Activated CD4-positive, alpha-beta T cell treated with anti-CD3 and anti-CD28 coated beads, Interleukin-10, Interleukin-2, amounts not matched to agents 100 ng/mL and 50 ng/mL, durations not matched to agents 16 hours and 8 hours (primary cell): ENCODE measurements around the gene RNF175.

Source experiments
- DNase-seq: peaks from one replicate; pipeline ENCODE4 v3.0.0-alpha.2; 2020

RNF175 gene

DNA sequence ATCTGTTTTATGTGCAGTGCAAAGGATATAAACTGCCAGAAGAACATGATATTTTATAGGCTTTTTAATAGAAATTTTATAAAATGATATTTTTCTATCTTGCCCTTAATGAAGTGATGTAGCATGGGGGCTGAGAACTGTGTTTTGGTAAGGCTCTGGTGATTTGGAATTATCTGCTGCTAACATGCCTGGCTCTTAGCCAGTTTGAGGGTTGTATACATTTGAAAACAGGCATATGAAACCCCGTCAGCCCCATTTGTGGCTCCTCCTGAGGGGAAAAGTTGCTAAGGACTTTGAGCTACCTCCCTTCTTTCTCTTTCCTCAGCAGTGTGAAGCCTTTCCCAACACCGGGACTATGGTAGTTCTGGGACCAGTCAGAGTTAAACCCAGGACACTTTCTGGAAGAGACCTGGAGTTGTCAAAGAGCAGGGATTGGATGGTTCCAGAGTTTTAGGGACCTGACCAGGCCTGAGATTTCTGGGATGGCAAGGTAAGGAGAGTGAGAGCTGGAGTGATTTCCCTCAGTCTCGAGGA, 24.4 kb upstream of the RNF175 start:
- DNase-seq, result no peak

- no peak for DNase-seq
Measured at GRCh38 chr4:153782581-153782980, 22.8 kb upstream of the RNF175 start.

DNA sequence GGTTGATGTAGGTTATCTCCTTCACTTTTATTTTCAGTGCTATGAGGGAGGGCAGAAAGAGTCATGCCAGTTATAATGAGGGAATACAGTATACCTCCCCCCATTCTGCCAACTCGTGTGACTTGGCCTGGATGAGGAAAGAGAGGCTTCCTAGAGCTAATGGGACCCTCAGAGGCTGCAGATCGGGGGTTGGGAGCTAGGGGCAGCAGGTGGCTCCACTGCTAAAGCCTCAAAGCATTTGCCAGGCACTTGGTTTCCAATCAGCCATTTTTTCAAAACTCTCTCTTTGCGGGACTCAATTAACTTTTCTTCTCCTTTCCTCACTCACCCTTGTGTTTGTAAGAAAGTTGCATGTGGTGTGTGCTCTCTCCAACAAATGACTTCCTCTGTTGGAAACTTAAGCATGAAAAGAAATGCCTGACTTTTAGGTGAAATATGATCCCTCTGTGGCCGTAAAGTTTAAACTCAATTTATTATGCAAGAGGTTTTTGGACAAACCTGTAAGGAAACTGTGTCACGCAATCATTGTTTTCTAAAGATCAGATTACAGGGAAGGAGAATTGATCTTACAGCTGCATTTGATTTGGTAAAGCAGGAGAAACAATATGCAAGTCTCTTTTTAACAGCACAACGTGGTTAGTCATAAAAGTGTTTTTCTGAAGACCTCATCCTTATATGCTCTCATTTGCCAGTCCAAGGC, 22.0 kb upstream of the RNF175 start:
- DNase-seq, result no peak

- no peak for DNase-seq
Measured at GRCh38 chr4:153781280-153781679, 21.5 kb upstream of the RNF175 start.

GRCh38 chr4:153780876-153781275, 21.1 kb upstream of the RNF175 start:
- no peak for DNase-seq

DNA sequence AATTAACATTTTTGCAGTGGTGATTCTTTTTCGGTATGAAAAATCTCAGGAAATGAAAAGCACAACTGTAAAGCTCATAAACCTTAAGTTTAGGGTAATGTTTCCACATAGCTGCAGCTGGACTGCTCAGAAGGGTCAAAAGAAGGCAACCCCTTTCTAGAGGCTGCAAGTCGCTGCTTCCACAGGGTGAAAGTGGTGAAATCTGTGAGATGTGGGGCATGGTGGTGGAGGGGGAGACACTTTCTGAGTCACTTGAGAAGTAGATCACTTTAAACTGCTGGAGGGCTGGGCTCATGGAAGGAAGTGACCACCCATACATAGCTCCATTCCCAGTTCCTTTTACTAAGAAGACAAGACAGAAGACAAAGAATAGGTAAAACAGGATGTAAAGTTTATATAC, 20.4 kb upstream of the RNF175 start:
- DNase-seq, result no peak

DNA sequence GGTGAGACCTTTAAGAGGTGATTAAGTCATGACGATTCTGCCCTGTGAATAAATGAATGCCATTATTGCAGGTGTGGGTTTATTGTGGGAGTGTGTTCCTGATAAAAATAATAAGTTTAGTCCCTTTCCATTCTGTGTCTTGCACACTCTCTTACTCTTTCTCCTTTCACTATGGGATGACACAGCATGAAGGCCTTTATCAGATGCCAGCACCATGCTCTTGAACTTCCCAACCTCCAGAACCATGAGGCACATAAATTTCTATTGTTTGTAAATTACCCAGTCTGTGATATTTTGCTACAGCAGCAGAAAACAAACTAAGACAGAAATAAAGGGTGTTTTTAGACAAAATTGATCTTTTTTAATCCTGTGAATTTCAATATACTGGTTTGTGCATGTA, 18.6 kb upstream of the RNF175 start:
- DNase-seq, result no peak

DNA sequence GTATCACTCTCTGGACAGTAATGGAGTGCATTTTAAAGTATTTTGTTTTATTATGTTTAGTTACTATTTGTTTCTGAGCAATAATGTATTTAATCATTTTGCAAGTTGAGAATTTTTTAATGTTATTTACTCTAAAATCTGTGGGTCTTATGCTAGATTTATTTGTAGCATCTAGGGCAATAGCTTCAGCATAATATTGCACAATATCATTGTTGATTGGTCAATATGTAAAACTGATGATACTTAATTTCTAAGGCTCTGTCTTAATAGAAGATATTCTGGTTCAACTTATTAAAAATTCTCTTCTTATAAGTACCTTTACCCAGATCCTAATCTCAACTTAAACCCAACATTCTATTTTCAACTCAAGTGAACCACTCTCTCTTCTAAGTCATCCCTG, 17.6 kb upstream of the RNF175 start:
- no peak for DNase-seq

- DNase-seq, result no peak
Measured at GRCh38 chr4:153776601-153777000, 16.8 kb upstream of the RNF175 start.

DNA sequence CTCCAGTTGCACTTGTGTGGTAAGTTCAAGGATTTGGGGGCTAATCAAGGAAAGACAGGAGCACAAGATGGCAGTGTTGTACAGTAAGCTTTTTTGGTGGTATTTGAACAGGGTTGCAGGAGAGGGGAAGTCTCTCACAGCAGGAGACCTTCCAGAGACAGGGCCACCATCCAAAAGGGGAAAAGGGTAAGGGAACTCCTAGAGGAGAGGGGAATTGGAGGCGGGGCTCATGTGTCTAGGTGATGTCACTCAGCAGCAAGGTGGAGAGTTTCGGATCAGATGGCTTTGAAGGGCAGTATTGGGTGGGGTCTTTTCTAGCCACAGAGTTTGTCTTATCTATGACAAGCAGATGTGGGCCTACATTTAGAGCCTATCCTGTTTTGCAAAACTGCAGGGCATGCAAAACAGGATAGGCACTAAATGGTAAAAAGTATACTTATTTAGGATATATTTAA, 13.4 kb upstream of the RNF175 start:
- no peak for DNase-seq

DNA sequence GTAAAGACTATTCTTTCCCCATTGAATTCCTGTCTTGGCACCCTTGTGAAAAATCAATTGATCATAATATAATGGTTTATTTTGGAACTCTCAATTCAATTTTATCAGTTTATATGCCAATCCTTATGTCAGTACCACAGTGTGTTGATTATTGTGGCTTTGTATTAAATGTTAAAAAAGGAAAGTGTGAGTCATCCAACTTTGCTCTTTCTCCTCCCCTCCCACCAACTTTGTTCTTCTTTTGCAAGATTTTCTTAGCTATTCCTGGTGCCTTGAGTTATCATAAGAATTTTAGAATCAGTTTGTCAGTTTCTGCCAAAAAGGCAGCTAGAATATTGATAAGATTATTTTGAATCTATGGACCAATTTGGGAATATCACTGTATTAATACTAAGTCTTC, 11.2 kb upstream of the RNF175 start:
- DNase-seq, result no peak

DNA sequence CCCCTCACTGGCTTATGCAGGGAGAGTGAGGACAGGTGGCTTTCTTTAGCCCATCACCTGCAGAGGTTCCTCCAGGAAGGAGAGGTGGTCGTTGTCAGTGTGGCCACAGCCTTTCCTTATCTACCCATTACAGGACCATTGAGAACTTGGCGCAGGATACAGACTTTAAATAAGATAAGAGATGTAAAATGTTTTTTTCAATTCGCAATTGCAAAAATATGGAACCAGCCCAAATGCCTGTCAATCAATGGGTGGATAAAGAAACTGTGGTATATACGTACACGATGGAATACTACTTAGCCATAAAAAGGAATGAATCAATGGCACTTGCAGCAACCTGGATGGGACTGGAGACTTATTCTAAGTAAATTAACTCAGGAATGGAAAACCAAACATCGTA, 6.9 kb upstream of the RNF175 start:
- DNase-seq, result no peak

DNA sequence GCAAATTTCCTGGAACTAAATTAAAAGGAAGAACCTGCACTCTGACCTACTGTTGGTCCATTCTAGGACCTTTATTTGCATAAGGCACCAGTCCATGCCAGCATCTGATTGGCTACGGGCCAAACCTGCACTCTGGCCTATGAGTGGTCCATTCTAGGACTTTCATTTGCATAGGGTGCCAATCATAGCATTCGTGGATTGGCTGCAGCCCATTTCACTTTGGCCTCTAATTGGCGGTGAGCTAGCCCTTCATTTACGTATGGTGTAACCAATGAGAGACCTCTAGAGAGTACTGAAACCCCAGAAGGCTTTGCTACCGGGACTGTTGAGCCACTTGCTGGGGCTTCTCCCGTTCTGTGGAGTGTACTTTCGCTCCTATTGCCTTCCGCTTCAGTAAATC, 6.1 kb upstream of the RNF175 start:
- DNase-seq, result no peak

DNA sequence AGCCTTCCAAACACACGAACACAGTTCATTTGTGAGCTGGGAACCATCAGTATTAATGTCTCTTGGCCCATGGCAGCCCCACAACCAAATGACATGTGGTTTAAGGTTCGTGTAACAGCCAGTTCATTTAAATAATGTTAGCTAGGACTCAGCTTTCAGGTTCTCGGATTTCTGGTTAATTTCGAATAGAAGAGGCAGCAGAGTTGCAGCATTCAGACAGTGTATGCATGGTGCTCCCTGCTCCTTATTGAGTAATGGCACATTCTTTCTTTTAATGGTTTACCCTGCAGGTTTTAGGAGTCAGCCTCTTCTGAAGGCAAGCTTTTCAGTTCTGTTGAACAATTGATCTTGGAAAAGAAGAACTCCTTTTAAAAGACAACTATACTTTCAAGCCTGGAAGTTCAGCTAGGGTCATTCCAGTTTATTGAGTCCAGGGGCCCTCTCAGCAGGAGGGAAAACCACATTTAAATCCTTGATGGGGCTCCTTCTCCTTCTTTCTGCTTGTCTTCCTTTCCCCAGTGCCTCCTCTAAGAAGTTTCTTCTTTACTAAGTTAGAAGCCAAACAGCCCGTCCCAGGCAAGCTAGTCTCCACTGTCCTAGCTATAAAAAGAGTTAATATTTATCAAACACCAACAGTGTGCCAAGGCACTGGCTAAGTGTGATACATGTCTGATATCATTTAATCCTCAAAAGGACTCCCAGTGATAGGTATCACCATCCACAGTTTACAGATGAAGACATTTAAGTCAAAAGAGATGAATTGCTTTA, 5.0 kb upstream of the RNF175 start:
- no peak for DNase-seq

- no peak for DNase-seq
Measured at GRCh38 chr4:153763404-153763803, 3.6 kb upstream of the RNF175 start.

GRCh38 chr4:153758688-153759406, 977 bp downstream of the RNF175 start:
- DNase-seq, result no peak

DNA sequence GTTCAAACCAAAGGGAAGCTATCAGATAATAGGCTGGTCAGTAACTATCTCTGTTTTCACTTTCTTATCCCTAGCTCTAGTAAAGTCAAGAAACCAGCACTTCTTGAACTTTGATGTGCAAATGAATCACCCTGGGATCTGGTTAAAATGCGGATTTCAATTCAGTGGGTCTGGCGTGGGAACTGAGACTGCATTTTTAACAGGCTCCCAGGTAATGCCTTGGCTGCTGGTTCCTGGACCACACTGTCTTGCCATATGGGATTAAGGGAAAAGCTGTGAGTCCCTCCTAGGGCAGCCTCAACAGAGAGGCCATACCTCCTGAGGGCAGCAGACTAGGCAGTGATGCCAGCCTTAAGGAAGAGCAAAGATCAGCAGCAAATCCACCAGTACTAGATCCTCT, 1.7 kb downstream of the RNF175 start:
- DNase-seq, result no peak

GRCh38 chr4:153757407-153757806, 2.4 kb downstream of the RNF175 start:
- DNase-seq, result no peak

- DNase-seq, result no peak
Measured at GRCh38 chr4:153755186-153755585, 4.6 kb downstream of the RNF175 start.

DNA sequence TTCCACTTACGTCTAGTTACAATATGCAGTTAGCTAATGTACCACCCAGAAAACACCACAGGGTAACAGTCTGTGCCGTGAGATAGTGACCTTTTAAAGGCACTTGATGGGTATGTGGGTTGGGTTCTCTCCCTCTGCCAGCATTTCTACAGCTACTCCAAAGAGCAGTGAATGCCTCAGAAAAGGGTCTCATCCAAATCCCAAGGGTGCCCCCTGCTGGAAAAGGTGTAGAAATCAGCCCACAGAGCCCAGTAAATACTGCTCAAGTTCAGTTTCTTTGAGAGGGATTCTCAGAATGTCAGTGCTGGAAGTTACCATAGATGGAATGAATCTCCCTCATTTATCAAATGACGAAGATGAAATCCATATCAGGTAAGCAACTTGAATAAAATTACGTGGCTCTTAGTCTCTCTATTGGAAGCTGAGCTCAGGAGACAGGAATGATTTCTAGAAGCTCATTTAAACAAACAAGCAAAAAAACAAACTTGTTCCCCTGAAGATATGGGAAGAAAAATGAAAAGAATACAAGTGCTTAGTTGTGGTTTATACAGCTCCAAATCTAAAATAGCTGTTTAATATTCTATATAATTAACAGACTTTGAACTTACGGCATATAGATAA, 9.5 kb downstream of the RNF175 start:
- peak; percentile 76 for DNase-seq

- DNase-seq, result no peak
Measured at GRCh38 chr4:153748378-153748777, 11.4 kb downstream of the RNF175 start.

DNA sequence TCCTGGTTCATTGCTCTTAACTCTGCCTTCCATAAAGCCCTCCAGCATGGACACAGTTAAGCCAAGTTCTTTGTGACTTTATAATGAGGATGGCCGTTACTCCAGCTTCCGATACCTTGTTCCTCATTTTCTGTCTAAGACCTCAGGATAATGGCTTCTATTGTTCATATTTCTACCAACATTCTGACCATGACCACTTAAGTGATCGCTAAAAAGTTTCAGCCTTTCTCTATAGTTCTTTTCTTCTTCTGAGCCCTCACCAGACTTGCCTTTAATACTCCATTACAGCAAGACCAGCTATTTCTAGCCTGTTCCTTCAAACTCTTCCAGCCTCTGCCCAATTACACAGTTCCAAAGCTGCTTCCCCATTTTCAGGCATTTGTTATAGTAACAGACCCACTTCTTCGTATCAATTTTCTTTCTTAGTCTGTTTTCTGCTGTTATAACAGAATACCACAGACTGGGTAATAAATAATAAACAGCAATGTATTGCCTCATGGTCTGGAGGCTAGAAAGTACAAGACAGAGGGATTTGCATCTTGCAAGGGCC, 12.3 kb downstream of the RNF175 start:
- no peak for DNase-seq

DNA sequence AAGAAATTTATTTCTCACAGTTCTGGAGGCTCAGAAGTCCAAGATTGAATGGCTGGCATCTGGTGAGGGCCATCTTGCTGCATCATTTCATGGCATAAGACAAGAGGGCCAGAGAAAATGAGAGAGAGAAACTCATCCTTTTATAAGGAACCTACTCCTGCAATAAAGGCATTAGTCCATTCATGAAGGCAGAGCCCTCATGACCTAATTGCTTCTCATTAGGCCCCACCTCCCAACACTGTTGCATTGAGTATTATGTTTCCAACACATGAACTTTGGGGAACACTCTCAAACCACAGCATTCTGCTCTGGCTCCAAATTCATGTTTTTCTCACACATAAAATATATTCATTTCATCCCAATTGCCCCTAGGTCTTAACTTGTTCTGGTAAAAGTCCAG, 14.2 kb downstream of the RNF175 start:
- DNase-seq, result no peak
